ENCODE data around the gene CDH13.
A peak's percentile ranks its signal among the peaks of the same experiment; 100 is the strongest.

CDH13 gene

DNA sequence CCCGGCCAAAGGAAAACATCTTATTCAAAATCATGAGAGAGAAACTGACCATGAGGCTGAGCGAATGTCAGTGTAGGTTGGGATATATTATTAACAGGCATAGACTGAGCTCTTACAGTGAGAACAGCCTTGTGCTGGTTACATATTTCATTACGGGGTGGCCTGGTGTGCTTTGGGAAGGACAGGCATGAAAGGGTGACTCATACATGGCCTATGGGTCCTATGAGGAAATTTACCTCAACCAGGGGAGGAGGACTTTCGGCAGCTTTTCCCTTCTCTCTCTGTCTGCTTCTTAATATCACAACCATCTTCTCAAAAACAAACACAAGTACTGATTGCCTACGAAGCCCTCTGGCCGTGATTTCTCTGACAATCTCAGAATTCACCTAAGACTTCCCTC is 579.1 kb downstream of the CDH13 start:
- no peak for DNase-seq

DNA sequence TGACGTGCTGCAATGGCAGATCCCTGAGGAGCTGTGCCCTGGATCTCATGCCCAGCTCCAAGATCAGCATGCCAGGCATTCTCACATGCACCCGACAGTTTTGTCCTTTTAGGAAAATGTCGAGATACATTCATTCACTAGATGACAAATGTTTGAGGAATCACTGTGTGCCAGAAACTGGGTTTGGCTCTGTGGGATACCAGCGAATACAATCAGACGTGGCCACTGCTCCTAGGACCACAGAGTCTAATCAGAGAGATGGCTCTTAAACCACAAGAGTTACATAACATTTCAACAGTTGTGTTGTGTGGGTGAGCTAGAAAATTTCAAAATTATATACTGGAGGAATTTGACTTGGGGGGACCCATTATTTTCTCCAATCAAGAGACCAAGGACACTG is 579.7 kb downstream of the CDH13 start:
- DNase-seq: no peak

DNA sequence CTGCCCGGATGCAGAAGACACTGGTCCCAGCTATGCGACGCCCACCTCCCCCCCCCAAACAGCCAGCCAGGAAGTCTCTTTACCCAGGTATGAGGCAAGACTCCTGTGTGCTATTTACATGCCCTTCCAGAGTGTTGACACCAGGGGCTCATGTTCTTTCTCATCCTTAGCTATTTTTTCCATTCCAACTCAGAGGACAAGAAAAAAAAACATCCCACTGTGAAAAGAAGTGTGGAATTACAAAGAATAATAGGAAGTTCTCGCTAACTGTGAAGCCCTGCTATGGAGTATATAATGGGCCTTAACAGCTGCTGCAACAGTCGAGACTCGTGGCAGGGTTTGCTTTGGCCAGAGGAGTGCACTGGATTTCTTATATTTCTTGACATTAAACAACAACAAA is 584.9 kb downstream of the CDH13 start:
- DNase-seq: no peak

DNA sequence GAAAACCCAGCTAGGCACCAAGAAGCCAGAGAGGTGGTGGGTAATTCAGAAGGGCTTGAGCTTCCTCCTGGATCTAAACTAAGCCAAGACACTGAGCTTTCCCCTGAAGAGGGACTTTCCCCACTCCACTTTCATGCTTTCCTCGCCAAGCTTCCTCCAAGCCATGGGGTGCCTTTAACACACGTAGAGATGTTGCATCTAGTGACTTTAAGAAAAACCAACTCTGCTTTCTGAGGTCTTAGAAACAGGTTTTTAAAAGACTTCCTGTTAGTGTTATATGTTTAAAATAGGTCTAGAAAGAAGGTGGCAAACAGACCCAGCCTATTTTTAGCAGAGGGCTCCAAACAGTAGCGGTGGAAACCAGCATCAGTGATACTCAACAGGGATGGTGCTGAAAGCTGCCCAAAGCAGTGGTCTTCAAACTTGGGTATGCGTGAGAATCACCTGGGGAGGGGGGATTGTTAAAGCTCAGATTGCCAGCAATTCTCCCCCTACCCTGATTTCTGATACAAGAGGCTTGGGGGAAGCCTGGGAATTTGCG is 585.6 kb downstream of the CDH13 start:
- no peak for DNase-seq

DNA sequence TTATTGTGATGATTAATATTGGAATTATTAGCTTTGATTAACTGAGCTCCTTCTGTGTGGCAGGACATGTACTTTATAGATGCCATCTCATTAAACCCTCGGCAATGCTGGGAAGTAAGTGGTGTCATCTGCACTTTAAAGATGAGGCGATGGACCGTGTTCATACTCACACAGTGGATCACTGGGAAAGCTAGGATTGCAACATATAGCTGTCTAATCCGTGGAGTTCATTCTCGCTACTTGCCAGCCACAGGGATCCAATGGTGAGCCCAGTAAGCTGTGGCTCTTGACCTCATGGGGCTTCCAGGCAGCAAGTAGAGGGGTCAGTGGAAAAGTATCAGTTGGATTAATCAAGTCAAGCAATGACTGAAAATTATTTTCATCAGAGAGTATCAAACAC is 587.9 kb downstream of the CDH13 start:
- no peak for DNase-seq

DNA sequence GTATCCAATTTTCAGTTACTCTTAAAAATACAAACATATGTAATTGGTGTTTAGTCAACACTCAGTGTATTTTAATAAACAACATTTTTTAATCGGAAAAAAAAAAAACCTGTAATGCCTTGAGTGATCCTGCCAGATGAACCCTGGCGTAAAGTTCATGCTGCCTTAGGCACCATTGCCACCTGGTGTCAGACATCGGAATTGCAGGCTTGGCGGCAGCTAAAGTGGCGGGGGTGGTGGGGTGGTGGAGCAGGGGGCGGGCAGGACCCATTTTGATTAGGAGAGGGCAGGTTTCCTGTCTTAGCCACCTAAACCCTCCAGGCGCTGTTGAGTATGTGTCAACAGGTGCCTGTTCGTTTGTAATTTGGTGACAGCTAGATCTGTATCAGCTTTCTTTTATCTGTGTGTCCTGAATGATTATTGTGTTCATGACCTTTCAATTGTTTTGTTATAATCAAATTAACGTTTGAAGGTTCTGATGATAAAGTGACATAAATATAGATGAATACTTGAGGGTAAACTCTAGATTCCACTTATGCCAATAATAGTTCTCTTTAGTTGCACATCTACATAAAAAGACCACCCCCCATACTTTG is 588.7 kb downstream of the CDH13 start:
- DNase-seq: peak; percentile 15

DNA sequence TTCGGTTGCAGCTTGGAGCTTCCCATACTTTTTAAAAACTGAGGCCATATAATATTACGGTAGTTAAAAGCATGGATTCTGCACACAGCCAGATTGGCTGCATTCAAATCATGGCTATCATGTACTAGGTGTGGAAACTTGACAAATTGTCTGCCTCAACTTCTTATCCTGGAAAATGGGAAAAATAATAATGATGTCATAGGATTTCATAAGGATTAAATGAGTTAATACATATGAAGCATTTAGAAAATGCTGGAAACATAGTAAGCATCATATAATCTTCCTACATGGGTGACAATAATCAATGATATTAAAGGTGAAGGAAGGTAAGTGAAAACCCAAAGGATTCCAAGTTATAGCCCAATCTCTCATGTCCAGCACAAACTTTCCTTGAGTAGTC is 592.5 kb downstream of the CDH13 start:
- DNase-seq: no peak

DNA sequence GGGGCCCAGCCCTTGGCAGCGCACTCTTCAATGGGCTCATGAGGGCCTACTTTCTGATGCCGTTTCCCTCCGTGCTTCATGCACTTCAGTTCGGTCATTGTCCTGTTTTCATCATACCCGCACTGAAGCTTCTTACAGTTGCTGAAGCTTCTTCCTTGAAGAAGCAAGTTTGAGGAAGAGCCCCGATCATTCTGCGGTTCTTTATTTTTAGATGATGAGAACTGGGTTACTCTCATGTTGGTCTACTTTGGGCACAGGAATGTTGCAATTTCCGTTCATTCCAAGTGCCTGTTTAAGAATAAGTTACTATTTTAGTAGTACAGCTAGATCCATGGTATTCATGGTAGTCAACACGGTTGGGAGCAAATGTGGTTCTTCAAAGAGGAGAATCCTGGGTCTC is 593.3 kb downstream of the CDH13 start:
- DNase-seq: no peak

DNA sequence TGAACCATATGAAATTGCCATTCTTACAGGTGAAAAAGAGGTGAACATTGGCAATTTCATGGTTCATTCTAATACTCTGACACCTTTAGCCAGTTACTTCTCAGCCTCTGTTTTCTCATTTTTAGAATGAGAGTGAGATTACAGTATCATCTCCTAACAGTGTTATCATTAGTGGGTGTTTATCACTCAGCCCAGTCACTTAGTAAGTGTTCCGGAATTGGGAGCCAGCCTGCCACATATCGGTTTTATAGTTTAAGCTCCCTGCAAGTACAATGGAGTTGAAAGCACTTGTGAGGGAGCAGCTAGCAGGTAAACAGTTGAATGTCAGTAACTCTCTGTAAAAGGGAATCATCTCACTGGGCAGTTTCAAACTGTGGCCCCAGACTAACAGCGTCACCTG is 597.9 kb downstream of the CDH13 start:
- DNase-seq: no peak

DNA sequence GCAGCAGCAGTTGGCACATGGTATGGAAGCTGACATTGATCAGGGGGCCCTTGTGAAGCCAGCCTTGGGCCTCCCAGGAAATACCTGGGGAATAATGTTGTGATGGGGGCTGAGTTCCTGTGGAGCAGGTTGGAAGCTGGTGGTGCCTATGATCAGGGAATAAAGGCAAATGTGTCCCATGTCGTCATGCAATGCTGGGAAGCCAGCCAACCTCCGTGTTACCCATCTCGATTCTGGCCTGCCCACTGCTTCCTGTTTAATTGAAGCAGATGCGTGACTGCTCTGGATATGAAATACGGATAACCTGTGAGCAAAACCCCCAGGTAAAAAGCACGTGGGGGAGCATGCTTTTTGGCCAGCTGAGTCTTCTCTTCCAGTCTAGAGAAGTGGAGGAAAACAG is 600.6 kb downstream of the CDH13 start:
- DNase-seq: no peak

DNA sequence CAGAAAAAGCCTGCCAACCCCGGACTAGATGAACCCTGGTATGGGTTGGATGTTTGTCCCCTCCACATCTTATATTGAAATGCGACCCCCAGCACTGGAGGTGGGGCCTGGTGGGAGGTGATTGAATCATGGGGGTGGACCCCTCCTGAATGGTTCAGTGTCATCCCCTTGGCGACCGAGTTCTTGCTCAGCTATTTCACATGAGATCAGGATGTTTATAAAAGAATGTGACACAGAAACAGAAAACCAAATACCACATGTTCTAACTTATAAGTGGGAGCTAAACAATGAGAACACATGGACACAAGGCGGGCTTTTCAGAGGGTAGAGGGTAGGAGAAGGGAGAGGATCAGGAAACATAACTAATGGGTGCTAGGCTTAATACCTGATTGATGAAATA is 605.0 kb downstream of the CDH13 start:
- DNase-seq: no peak

DNA sequence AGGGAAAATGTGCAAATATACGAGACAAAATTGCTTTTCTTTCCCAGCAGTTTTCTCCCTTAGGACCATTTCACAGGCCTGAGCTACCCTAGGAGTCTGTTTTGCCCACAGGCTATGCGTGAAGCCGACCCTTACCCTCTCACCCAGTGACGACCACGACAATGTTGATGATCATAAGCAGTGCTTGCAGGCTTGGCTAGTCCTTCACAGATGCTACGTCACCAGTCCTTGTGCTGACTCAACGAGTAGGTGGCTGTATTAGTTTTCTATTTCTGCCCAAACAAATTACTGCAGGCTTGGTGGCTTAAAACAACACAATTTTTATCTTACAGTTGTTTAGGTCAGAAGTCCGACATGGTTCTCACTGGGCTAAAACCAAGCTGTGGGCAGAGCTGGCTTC is 606.4 kb downstream of the CDH13 start:
- no peak for DNase-seq

DNA sequence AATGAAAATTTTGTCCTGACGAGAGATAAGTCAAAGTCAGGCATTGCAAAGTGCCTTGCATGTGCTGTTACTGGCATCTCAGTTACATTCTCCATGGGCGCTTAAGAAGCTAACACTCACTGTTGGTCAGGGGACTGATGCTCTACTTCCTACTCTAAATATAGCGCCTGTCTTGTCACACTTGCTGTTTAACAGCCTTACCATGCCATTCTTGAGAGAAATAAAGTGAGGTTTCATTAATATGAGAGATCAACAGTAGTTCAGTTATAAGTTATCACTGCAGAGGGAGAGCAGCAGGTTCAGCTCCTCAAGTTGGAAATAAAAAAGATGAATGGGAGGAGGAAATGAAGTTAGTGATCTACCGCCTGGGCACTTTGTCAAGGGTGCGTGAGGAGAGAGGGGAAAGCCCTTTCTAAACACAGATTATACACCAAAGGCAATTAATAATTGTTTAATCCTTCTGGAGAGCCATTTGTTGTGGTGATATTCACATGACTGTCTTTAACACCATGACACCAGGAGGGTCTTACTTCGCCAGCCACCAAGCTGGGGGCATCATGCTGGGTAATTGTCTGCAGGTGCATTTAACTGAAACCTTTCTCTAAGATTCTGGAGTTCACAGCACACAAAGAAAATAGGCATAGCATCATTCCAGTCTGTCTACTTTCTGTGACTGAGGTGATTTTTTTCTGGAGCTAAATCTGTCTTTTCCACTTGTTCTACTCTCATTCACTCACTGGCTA is 612.4 kb downstream of the CDH13 start:
- DNase-seq: no peak

DNA sequence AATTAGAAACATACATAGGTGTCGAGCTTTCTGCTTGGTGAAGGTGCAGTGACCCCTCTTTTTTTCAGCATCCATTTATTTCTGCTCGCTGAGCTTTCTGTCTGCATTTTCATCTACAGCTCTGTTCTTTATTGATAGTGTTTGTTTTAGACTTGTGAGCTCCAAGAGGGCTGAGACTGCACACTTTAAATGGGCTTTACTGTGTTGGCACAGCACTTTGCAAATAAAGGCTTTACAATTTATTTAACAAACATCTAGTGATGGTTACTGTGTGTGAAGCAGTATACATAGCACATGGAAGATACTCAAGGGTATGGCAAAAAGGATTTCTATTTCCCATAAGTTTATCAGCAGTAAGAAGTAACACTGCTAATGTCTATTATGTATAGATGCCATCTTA is 617.3 kb downstream of the CDH13 start:
- DNase-seq: no peak

DNA sequence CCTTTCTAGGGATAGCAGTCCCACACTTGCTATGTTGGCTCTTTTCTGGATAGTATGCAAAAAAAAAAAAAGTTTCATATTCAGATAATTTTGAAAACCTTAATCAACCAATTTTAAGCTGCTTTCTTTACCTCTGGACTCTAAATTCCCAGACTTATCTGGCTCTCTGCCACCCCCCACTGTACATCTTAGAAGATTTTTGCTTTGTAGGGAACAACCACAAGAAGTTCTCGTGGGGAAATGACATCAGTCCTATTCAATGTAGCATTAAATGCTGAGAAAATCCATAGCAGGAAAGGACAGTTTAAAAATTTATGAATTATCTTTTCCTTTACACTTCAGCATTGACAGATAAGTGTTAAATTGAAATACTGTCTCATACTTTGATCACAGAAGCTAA is 618.3 kb downstream of the CDH13 start:
- DNase-seq: no peak

DNA sequence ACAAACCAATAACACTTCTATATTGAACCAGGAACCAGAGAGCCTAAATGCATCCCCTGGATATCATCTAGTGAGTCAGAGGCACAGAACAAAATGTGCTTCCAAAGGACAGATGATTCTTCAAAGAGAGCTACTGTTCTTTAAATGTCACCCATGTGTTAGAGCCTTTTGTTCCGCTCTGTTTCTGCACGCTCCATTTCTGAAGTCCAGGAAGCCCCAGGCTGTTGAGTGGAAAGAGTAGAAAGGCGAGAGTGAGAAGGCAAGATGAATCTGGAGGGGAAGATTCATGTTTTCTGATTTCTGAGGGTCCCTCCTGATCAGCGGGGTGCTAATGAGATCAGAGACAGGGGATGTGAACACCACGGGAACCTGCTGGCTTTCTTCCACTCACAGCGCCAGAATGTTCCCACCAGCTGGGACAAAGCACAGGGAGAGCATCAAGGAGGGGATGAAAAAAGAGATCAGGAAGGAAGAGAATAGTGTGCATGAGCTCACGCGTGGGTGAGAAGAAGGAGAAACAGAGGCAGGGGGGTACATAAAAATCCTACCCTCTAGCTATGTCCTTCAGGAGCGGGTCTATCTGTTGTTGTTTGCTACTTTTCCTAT is 621.1 kb downstream of the CDH13 start:
- DNase-seq: no peak

DNA sequence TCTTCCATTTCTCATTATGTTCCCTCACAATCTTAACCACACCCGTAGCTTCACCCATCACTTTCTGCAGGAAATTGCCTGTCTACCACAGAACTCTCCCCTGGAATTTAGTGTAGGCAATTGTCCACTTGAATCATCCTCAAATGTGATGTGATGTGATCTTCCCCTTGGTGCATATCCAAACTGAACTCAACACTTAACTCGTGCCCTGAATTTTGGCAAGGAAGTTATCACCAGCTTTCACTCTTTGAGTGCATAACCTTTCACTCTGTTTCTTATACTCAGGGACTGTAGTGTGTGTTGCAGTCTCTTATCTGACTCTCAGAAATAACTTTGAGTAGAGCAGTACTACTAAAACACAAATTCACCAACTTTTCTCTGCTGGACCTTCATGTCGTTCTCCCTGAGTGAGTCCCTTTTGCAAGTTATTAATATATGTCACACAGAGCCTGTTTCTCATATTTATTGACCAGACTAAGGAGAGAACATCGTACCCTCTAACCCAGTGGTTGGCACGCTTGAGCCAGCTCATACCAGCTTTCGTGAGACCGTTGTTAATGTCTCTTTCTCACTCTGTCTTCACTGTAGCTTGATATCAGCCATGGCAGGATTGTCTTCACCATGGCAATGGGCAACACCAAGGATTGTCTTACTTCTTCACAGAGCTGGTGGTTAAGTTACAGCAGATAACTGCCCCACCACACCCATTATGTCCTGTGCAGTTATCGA is 622.1 kb downstream of the CDH13 start:
- no peak for DNase-seq

DNA sequence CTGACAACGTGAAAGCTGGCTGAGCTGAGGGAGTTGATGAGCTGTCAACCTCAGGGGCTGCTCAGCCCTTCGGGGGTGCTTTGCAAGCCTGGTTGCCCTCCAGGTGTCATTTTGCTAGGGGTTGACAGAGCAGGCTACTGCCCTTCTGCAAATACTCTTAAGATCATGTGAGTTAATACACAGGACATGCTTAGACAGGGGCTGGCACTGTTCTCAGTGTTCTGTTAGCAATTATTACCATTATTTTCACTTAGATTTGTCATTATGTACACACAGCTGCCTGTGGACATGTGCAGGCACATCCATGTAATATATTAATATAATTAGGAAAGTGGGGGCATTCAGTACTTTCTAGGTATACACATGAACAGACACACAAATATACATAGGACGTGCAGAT is 626.8 kb downstream of the CDH13 start:
- DNase-seq: no peak

DNA sequence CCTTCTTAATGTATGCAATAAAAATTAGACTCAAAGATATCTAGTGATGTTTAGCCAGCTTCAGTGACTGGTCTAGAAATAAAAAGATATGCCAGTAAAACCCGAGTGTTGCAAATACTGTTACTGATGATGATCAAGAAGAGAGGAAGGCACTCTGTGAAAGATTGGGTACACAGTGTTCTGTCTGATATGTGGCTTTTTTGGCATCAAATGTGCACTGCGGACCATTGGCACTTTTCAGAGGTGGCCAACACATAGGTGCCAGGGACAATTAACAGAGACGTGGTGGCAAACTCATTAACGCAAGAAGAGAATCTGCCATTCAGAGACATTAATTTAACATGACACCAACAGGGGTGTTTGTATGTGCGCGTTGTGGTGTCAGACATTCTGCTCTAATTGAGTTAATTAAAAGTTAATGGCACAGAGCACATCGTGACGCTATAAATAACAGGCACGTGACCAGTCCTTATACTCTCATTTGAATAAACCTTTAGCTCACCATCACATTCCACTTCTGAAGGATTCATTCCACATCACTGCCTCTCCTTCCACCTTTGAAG is 631.7 kb downstream of the CDH13 start:
- no peak for DNase-seq

DNA sequence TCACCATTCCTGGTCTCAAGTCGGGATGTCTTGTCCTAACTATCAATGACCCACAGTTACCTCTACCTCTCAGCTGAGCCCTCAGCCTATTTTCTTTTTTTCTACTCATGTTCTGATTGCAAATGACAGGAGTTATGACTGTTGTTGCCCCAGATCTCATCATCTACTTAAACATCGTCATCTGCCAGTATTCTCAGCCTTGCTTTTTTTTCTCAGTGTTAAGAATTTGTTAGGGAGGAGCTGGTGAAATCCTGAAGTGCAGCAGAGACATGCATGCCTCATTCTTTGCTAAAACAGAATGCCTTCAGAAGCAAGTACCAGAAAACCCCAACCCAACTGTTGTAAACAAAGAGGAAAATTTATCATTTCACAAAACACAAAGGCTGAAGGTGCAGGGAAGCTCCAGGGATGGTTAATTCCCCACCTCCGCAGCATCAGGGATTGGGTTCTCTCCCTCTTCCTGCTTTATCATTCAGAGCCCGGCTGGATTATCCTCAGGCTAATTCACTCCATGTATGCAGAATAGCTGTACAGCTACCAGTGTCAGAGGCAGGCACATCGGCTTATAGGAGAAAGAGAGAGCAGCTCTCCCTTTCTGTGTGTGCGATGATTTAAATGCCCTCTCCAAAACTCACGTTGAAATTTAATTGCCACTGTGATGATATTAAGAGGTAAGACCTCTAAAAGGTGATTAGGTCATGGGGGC is 640.2 kb downstream of the CDH13 start:
- DNase-seq: no peak

DNA sequence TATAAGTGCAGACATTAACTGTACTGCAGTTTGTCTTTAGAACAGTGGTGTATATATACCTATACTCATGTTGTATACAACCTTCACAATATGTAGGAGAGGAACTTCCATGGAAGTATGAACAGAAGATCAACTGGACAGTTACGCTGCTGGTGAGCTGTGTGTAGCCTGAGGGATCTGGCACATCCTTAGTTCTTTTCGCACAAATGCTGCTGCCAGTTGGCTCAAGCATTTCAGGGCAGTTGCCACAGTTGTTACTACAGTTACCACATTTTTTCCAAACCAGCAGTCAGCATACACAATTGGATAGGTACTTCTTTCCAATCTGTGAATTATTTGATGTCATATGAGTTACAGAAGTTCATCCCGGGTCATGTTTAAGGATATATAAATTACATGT is 641.4 kb downstream of the CDH13 start:
- no peak for DNase-seq

DNA sequence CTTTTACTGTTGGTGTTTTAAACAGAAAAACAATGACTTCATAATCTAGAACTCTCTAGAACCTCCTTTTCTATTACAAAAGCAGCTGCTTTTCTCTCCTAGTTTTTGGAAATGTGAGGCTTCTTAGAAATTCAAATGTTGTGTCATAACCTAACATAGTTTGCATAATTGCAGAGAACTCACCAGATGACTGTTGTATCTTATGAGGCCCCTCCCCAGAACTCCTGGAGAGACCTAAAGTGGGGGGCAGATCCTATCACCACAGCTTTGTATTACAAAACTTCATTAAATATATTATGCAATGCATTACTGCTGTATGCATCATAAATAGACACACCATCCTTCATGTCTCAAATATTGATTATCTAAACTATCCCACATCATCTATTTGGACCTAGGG is 642.3 kb downstream of the CDH13 start:
- DNase-seq: no peak

DNA sequence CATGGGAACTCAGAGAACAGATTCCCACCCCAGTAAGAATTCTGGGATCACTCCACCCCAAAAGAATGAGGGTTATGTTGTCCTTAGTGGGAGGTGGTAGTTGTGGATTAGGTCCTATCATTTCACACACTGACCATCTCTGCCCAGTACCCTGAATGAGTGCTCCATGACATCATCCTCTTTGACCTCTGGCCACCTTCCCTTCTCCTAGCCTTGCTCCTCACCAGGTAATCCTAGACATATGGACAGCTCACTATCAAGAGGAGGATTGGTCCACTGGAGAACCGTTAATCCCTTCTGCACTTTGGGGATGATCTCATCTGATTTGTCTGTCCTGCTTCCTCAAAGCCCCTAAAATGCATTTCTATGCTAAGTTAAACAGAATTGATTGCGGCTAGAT is 642.8 kb downstream of the CDH13 start:
- no peak for DNase-seq

Data from CD4-positive, alpha-beta T cell treated with Interleukin-6 for 4 hours (primary cell).